HL-60 (cell line): ENCODE results near the gene A2M.

Experiments
- DNase-seq, 2 experiments: peaks; one replicate each; pipeline ENCODE4 v3.0.0-alpha.2; 2010 to 2020; ENCODE audit warnings: low read depth in 1 of 2, low spot score in 1 of 2
- H3K27ac ChIP-seq: fragments of 250-450 bp; sonication (Bioruptor Pico); replicated peaks from 2 replicates; pipeline ENCODE4 v1.5.1; 2020; ENCODE audit warnings: mild to moderate bottlenecking, moderate library complexity
- H3K27me3 ChIP-seq: fragments of 250-450 bp; sonication (Bioruptor Pico); 2 replicates; pipeline ENCODE4 v1.5.1; 2021; ENCODE audit warnings: mild to moderate bottlenecking, moderate library complexity; ENCODE audit not compliant: insufficient read depth, poor library complexity, severe bottlenecking
- H3K4me3 ChIP-seq: replicated peaks from 2 replicates; pipeline ENCODE4 v1.5.1; 2011; ENCODE audit warnings: mild to moderate bottlenecking, control low read depth, low read length; ENCODE audit not compliant: insufficient read depth
- GABPA ChIP-seq: IDR thresholded peaks from 2 replicates; pipeline ENCODE4 v1.6.1; 2012; ENCODE audit warnings: low read depth
- POLR2AphosphoS5 ChIP-seq: IDR thresholded peaks from 2 replicates; pipeline ENCODE4 v1.6.1; 2012; ENCODE audit warnings: low read depth
- SPI1 ChIP-seq: IDR thresholded peaks from 2 replicates; pipeline ENCODE4 v1.6.1; 2012; ENCODE audit warnings: low read depth, mild to moderate bottlenecking, borderline replicate concordance
- TF ChIP-seq, protein P1 (sequence below): IDR thresholded peaks from one replicate; pipeline ENCODE4 v1.5.1; 2011; ENCODE audit warnings: low read length, control low read depth, inconsistent platforms; ENCODE audit not compliant: insufficient read depth
- TF ChIP-seq, protein P2 (sequence below): IDR thresholded peaks from 2 replicates; pipeline ENCODE4 v1.6.1; 2012; ENCODE audit warnings: low read depth; ENCODE audit not compliant: insufficient replicate concordance

The A2M gene

DNA sequence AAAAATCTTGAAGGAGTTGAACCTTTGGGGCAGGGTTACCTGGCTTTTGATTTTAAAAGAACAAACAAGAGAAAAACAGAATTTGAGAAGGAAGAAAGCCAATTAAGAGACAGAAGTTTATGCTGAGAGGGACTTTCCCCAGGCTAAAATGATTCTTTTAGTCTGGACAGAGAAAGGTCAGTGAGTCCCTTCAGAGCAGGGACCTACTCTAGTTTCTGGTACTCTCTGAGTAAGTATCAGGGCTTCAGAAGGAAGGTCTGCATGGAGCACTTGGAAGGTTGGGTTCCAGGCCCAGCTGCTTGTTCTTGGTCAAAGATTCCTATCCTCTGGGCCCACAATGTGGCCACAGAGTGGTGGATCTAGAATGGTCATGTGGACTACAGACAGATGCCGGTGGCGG, 66.8 kb downstream of the A2M start:
- no peak for TF ChIP-seq POLR2AphosphoS5
- TF ChIP-seq SPI1, result no peak
- TF ChIP-seq, protein P1, sequence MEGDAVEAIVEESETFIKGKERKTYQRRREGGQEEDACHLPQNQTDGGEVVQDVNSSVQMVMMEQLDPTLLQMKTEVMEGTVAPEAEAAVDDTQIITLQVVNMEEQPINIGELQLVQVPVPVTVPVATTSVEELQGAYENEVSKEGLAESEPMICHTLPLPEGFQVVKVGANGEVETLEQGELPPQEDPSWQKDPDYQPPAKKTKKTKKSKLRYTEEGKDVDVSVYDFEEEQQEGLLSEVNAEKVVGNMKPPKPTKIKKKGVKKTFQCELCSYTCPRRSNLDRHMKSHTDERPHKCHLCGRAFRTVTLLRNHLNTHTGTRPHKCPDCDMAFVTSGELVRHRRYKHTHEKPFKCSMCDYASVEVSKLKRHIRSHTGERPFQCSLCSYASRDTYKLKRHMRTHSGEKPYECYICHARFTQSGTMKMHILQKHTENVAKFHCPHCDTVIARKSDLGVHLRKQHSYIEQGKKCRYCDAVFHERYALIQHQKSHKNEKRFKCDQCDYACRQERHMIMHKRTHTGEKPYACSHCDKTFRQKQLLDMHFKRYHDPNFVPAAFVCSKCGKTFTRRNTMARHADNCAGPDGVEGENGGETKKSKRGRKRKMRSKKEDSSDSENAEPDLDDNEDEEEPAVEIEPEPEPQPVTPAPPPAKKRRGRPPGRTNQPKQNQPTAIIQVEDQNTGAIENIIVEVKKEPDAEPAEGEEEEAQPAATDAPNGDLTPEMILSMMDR, result no peak
- no peak for TF ChIP-seq GABPA
- TF ChIP-seq, protein P2, sequence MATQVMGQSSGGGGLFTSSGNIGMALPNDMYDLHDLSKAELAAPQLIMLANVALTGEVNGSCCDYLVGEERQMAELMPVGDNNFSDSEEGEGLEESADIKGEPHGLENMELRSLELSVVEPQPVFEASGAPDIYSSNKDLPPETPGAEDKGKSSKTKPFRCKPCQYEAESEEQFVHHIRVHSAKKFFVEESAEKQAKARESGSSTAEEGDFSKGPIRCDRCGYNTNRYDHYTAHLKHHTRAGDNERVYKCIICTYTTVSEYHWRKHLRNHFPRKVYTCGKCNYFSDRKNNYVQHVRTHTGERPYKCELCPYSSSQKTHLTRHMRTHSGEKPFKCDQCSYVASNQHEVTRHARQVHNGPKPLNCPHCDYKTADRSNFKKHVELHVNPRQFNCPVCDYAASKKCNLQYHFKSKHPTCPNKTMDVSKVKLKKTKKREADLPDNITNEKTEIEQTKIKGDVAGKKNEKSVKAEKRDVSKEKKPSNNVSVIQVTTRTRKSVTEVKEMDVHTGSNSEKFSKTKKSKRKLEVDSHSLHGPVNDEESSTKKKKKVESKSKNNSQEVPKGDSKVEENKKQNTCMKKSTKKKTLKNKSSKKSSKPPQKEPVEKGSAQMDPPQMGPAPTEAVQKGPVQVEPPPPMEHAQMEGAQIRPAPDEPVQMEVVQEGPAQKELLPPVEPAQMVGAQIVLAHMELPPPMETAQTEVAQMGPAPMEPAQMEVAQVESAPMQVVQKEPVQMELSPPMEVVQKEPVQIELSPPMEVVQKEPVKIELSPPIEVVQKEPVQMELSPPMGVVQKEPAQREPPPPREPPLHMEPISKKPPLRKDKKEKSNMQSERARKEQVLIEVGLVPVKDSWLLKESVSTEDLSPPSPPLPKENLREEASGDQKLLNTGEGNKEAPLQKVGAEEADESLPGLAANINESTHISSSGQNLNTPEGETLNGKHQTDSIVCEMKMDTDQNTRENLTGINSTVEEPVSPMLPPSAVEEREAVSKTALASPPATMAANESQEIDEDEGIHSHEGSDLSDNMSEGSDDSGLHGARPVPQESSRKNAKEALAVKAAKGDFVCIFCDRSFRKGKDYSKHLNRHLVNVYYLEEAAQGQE, result no peak
- Histone ChIP-seq H3K4me3 (no peak overlapping the region), H3K27me3 (no peaks in the 10 kb centered on the region), H3K27ac (no peak overlapping the region)
- no peak for DNase-seq

DNA sequence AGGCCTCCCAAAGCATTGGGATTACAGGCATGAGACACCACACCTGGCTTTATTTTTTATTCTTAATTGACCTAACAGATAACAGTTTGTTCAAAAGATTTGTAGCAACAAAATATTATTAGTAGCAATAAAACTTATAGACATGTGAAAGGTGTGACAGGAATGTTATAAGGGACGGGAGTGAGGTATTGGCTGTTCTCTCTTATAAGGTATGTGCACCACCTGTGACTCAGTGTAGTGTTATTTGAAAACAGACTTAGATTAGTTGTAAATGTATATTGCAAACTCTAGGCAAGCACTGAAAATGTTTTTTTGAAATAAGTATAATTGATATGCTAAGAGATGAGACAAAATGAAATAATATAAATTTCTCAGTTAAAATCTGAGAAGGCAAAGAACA, 68.6 kb downstream of the A2M start:
- DNase-seq, result no peak
- Histone ChIP-seq H3K27me3 (no peaks in the 10 kb centered on the region), H3K27ac (no peak overlapping the region), H3K4me3 (no peak overlapping the region)
- TF ChIP-seq, protein P2, result no peak
- TF ChIP-seq SPI1, result no peak

DNA sequence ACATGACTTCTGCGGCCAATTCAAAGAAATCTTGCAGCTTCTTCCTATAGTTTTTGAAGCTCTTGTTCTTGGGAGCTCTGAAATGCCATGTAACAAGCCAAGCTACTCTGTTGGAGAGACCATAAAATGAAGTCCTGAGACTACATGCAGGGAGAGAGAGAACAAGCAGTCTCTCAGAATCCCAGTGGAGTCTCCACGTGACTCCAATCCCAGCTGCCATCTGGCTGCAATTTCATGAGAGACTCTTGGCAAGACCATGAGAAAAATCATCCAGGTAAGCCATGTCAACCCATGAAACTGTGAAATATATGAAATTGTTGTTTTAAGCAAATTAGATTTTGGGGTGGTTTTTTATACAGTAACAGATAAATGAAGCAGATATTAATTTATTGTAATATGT, 72.0 kb downstream of the A2M start:
- TF ChIP-seq, protein P2, result no peak
- TF ChIP-seq GABPA (no peak), SPI1 (no peak), POLR2AphosphoS5 (no peak)
- TF ChIP-seq, protein P1, result no peak
- Histone ChIP-seq H3K4me3 (no peak overlapping the region), H3K27ac (no peak overlapping the region), H3K27me3 (no peaks in the 10 kb centered on the region)
- DNase-seq, result no peak

DNA sequence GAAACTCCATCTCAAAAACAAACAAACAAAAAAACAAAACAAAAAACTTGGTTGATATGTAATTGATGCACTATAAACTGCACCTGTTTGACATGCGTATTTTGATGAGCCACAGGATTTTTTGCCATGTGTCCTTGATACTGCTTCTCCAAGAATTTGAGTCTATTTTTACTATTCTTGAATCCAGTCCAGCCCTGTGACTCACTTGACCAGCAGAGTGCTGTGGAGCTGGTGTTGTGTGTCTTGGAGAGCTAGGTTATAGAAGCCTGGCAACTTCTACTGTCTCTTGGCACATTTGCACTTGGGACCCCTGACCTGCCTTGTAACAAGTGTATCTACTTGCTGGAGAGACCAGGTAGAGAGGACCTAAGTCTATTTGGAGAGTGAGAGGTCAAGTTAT, 74.4 kb downstream of the A2M start:
- no peak for DNase-seq

More for the DNA sequence above, 74.4 kb downstream of the A2M start:
- Histone ChIP-seq H3K27ac (no peak overlapping the region), H3K27me3 (no peaks in the 10 kb centered on the region), H3K4me3 (no peak overlapping the region)
- TF ChIP-seq, protein P2, result no peak
- TF ChIP-seq POLR2AphosphoS5 (no peak), GABPA (no peak), SPI1 (no peak)
- TF ChIP-seq, protein P1, result no peak
